Measurements from ENCODE around the gene ARL1.

- no peak for TF ChIP-seq CTCF (IDR thresholded peaks at IDR 0.05)
- no peak for TF ChIP-seq POLR2AphosphoS5 (IDR thresholded peaks at IDR 0.05)
- no peak for TF ChIP-seq POLR2A (IDR thresholded peaks at IDR 0.05)
Observed at GRCh38 chr12:101361455-101361854, 46.1 kb downstream of the ARL1 start.
